Loucy (cell line): ENCODE measurements around the gene CERS2.

Experiments used
- EZH2phosphoT487 ChIP-seq: fragments of 200-600 bp; IDR thresholded peaks from 2 replicates; pipeline ENCODE4 v1.6.1; 2018; ENCODE audit warnings: antibody characterized with exemption, mild to moderate bottlenecking, moderate library complexity, borderline replicate concordance
- TF ChIP-seq, protein P1 (sequence below): fragments of 200-600 bp; sonication (generic); conservative IDR thresholded peaks from 2 replicates; pipeline ENCODE4 v1.5.1; 2014; ENCODE audit warnings: mild to moderate bottlenecking, antibody characterized with exemption, low read length

- no peak for TF ChIP-seq EZH2phosphoT487
- TF ChIP-seq, protein P1, sequence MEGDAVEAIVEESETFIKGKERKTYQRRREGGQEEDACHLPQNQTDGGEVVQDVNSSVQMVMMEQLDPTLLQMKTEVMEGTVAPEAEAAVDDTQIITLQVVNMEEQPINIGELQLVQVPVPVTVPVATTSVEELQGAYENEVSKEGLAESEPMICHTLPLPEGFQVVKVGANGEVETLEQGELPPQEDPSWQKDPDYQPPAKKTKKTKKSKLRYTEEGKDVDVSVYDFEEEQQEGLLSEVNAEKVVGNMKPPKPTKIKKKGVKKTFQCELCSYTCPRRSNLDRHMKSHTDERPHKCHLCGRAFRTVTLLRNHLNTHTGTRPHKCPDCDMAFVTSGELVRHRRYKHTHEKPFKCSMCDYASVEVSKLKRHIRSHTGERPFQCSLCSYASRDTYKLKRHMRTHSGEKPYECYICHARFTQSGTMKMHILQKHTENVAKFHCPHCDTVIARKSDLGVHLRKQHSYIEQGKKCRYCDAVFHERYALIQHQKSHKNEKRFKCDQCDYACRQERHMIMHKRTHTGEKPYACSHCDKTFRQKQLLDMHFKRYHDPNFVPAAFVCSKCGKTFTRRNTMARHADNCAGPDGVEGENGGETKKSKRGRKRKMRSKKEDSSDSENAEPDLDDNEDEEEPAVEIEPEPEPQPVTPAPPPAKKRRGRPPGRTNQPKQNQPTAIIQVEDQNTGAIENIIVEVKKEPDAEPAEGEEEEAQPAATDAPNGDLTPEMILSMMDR = no peak
Observed at GRCh38 chr1:150973836-150974579, 627 bp downstream of the CERS2 start.
